ENCODE data around the gene KATNBL1.

GRCh38 chr15:34185666-34186065, 24.2 kb downstream of the KATNBL1 start:
- no peak for TF ChIP-seq CTCF (IDR thresholded peaks at IDR 0.05)
- no peak for TF ChIP-seq POLR2A (IDR thresholded peaks at IDR 0.05)

Data from esophagus squamous epithelium (tissue), 4 donors.